Esophagus muscularis mucosa (tissue), 4 donors: ENCODE measurements around the gene ZNF546. TPM values are rescaled to one million over a fixed set of nuclear protein-coding genes. Genes with fewer than 3 reads are reported as not detected.
"Not testable (repeated sequence)": the region's sequence is repeated elsewhere in the genome, so short reads cannot be mapped to it uniquely, and the experiment has no call there.

Source experiments
- DNase-seq: peaks from one replicate; pipeline ENCODE4 v3.0.0-alpha.2; 2017; ENCODE audit errors: extremely low spot score
- H3K27ac ChIP-seq, 4 donors: fragments of 200-600 bp; sonication (generic); replicated peaks in 1 of 4; 1 replicate in 3 of 4; 2 replicates in 1 of 4; pipeline ENCODE4 v1.5.1; 2016 to 2019; ENCODE audit warnings: mild to moderate bottlenecking in 1 of 4
- H3K27me3 ChIP-seq, 4 donors: fragments of 200-600 bp; sonication (generic); one replicate each; pipeline versions ENCODE4 v1.5.1 to v1.6.0; 2016 to 2019
- H3K36me3 ChIP-seq, 4 donors: fragments of 200-600 bp; sonication (generic); one replicate each; pipeline ENCODE4 v1.5.1; 2016 to 2019
- H3K4me1 ChIP-seq, 4 donors: fragments of 200-600 bp; sonication (generic); one replicate each; pipeline ENCODE4 v1.5.1; 2016 to 2019
- H3K4me3 ChIP-seq, 4 donors: fragments of 200-600 bp; sonication (generic); 1 replicate in 2 of 4; 2 replicates in 2 of 4; pipeline ENCODE4 v1.5.1; 2016 to 2019; ENCODE audit warnings: mild to moderate bottlenecking in 4 of 4, moderate library complexity in 1 of 4
- H3K9me3 ChIP-seq, 4 donors: fragments of 200-600 bp; sonication (generic); 1 replicate in 3 of 4; 2 replicates in 1 of 4; pipeline ENCODE4 v1.5.1; 2016 to 2019
- CTCF ChIP-seq, 3 experiments: fragments of 200-600 bp in 2 of 3; fragments of 450-650 bp in 1 of 3; sonication (generic) in 2 of 3; IDR thresholded peaks; one replicate each; pipeline ENCODE4 v1.5.1; 2017 to 2019; ENCODE audit warnings: antibody characterized with exemption in 3 of 3, mild to moderate bottlenecking in 2 of 3, moderate library complexity in 1 of 3
- EP300 ChIP-seq: sonication (generic); formaldehyde crosslinking; IDR thresholded peaks from one replicate; pipeline ENCODE4 v1.6.1; 2017; ENCODE audit warnings: antibody characterized with exemption
- POLR2A ChIP-seq: fragments of 450-650 bp; IDR thresholded peaks from one replicate; pipeline ENCODE4 v1.6.1; 2017; ENCODE audit warnings: antibody characterized with exemption, moderate library complexity, mild to moderate bottlenecking, low read depth
- POLR2AphosphoS5 ChIP-seq, 2 donors: sonication (generic); formaldehyde crosslinking; IDR thresholded peaks; one replicate each; pipeline ENCODE4 v1.6.1; 2017; ENCODE audit warnings: antibody characterized with exemption in 2 of 2
- WGBS: methylation state at CpG from one replicate; pipeline ENCODE4 v1.1.5; 2018; 5-methylcytosine and 5-hydroxymethylcytosine counted together
- intact Hi-C: fragments of 100-400 bp; cut with DNase I; formaldehyde crosslinking; loops from one replicate; pipeline ENCODE4 v1.15.1; 2023
- total RNA-seq, 4 donors: library from RNA; depleted of rRNA; stranded (reverse); fragments of >200 nt; gene quantifications; one replicate each; pipeline versions ENCODE4 v1.1.0 to v1.2.1, GENCODE V29; 2016

Gene ZNF546
- total RNA-seq, 4 donors from 2014 or later: 3.6 to 8.5 (median 5.5) TPM

GRCh38 chr19:40025938-40026596, 29.2 kb downstream of the ZNF546 start:
- Histone ChIP-seq H3K4me3 (no peak overlapping the region), H3K27me3 (no peaks in the 10 kb centered on the region), H3K36me3 (no peaks in the 10 kb centered on the region), H3K9me3 (peaks cover 11 to 92% (median 87%) of the 10 kb centered on the region in 4 donors), H3K4me1 (no peaks in the 10 kb centered on the region), H3K27ac (no peak overlapping the region)
- intact Hi-C loops: no loop called here
- 87% methylated on average over 4 of the region's 4 CpGs for WGBS
- TF ChIP-seq CTCF (IDR thresholded peaks at IDR 0.05): no peak
- TF ChIP-seq POLR2AphosphoS5 (IDR thresholded peaks at IDR 0.05): no peak
- TF ChIP-seq EP300: no peak
- TF ChIP-seq POLR2A: no peak
- DNase-seq: no peak

GRCh38 chr19:40026597-40026970, 29.7 kb downstream of the ZNF546 start:
- H3K36me3 ChIP-seq: no peaks in the 10 kb centered on the region
- no peaks in the 10 kb centered on the region for H3K4me1 ChIP-seq
- peaks cover 11 to 97% (median 92%) of the 10 kb centered on the region in 4 donors for H3K9me3 ChIP-seq
- DNase-seq: no peak
- no peak overlapping the region for H3K4me3 ChIP-seq
- H3K27ac ChIP-seq: no peak overlapping the region
- no peaks in the 10 kb centered on the region for H3K27me3 ChIP-seq
- intact Hi-C loops: no loop called here
- WGBS: 81% methylated on average over 5 of the region's 5 CpGs
- TF ChIP-seq CTCF (IDR thresholded peaks at IDR 0.05): no peak
- no peak for TF ChIP-seq EP300
- TF ChIP-seq POLR2AphosphoS5 (IDR thresholded peaks at IDR 0.05): no peak
- TF ChIP-seq POLR2A: no peak

- WGBS: 93% methylated on average over 2 of the region's 2 CpGs
- Histone ChIP-seq H3K4me1 (no peaks in the 10 kb centered on the region), H3K36me3 (peaks cover 6 to 18% (median 8%) of the 10 kb centered on the region in 4 donors), H3K27me3 (no peaks in the 10 kb centered on the region), H3K27ac (no peak overlapping the region), H3K9me3 (peaks cover 4 to 90% (median 89%) of the 10 kb centered on the region in 4 donors), H3K4me3 (no peak overlapping the region)
- intact Hi-C loops: no loop called here
- DNase-seq: no peak
- TF ChIP-seq POLR2A: no peak
- no peak for TF ChIP-seq EP300
- no peak for TF ChIP-seq CTCF (IDR thresholded peaks at IDR 0.05)
- no peak for TF ChIP-seq POLR2AphosphoS5 (IDR thresholded peaks at IDR 0.05)
These were observed 37.2 kb downstream of the ZNF546 start for GRCh38 chr19:40033989-40034560.

GRCh38 chr19:40035996-40036395, 39.1 kb downstream of the ZNF546 start:
- H3K36me3 ChIP-seq: peaks cover 6 to 18% (median 8%) of the 10 kb centered on the region in 4 donors
- intact Hi-C loops: no loop called here
- H3K9me3 ChIP-seq: peaks cover 4 to 70% (median 70%) of the 10 kb centered on the region in 4 donors
- WGBS: 97% methylated on average over 4 of the region's 4 CpGs
- no peaks in the 10 kb centered on the region for H3K27me3 ChIP-seq
- TF ChIP-seq POLR2A: no peak
- TF ChIP-seq EP300: no peak
- no peak for TF ChIP-seq CTCF (IDR thresholded peaks at IDR 0.05)
- no peak for TF ChIP-seq POLR2AphosphoS5 (IDR thresholded peaks at IDR 0.05)
- no peak overlapping the region for H3K4me3 ChIP-seq
- no peak for DNase-seq
- no peaks in the 10 kb centered on the region for H3K4me1 ChIP-seq
- H3K27ac ChIP-seq: no peak overlapping the region

- H3K4me1 ChIP-seq, H3K27ac ChIP-seq, H3K27me3 ChIP-seq, H3K4me3 ChIP-seq, intact Hi-C loops, DNase-seq: not testable (repeated sequence)
- Histone ChIP-seq H3K9me3 (peaks cover 4 to 55% (median 53%) of the 10 kb centered on the region in 4 donors), H3K36me3 (peaks cover 6 to 18% (median 9%) of the 10 kb centered on the region in 4 donors)
- WGBS: 100% methylated on average over 1 of the region's 3 CpGs
These were observed 41.2 kb downstream of the ZNF546 start for GRCh38 chr19:40038047-40038446.

GRCh38 chr19:40041718-40042117, 44.9 kb downstream of the ZNF546 start:
- H3K27me3 ChIP-seq, H3K4me1 ChIP-seq, intact Hi-C loops, H3K27ac ChIP-seq, H3K4me3 ChIP-seq, DNase-seq: not testable (repeated sequence)
- H3K9me3 ChIP-seq: peaks cover 0 to 48% (median 32%) of the 10 kb centered on the region in 4 donors
- 100% methylated on average over 1 of the region's 1 CpG for WGBS
- H3K36me3 ChIP-seq: peaks cover 28 to 37% (median 36%) of the 10 kb centered on the region in 4 donors
